GDM1 (cell line): Measurements from ENCODE around the gene SATB2.

Experiments
- DNase-seq: peaks from one replicate; lab custom pipeline; 2025; lab: John Stamatoyannopoulos, UW

SATB2 gene

GRCh38 chr2:199465988-199466691 is 8.4 kb upstream of the SATB2 start:
- no peak for DNase-seq

- DNase-seq, result no peak
Measured at GRCh38 chr2:199465390-199465789, 7.7 kb upstream of the SATB2 start.

- no peak for DNase-seq
Measured at GRCh38 chr2:199464606-199465352, 7.0 kb upstream of the SATB2 start.

- DNase-seq, result no peak
Measured at GRCh38 chr2:199463708-199464605, 6.2 kb upstream of the SATB2 start.

GRCh38 chr2:199462956-199463692 is 5.4 kb upstream of the SATB2 start:
- DNase-seq, result no peak

- DNase-seq, result no peak
Measured at GRCh38 chr2:199462347-199462955, 4.7 kb upstream of the SATB2 start.

GRCh38 chr2:199461711-199462346 is 4.1 kb upstream of the SATB2 start:
- DNase-seq, result no peak

GRCh38 chr2:199460846-199461710 is 3.3 kb upstream of the SATB2 start:
- DNase-seq, result no peak

GRCh38 chr2:199460101-199460671 is 2.4 kb upstream of the SATB2 start:
- DNase-seq, result no peak

GRCh38 chr2:199459286-199460100 is 1.8 kb upstream of the SATB2 start:
- peak; percentile 37 for DNase-seq

- DNase-seq, result no peak
Measured at GRCh38 chr2:199458806-199459285, 1.1 kb upstream of the SATB2 start.

- DNase-seq, result no peak
Measured at GRCh38 chr2:199458009-199458805, 468 bp upstream of the SATB2 start.

GRCh38 chr2:199456383-199457146 is 1.2 kb downstream of the SATB2 start:
- DNase-seq, result no peak

- DNase-seq, result no peak
Measured at GRCh38 chr2:199455545-199456382, 2.0 kb downstream of the SATB2 start.

- no peak for DNase-seq
Measured at GRCh38 chr2:199455210-199455544, 2.6 kb downstream of the SATB2 start.

- DNase-seq, result no peak
Measured at GRCh38 chr2:199452991-199453379, 4.8 kb downstream of the SATB2 start.
